Astrocyte of the spinal cord (primary cell): ENCODE measurements around the gene EIF4B.

Experiments used
- DNase-seq: peaks from one replicate; pipeline ENCODE4 v3.0.0; 2011; ENCODE audit warnings: low read depth, low spot score
- H3K4me3 ChIP-seq: 2 replicates; pipeline ENCODE4 v1.5.1; 2011; ENCODE audit warnings: low read depth, mild to moderate bottlenecking, low read length, moderate library complexity
- CTCF ChIP-seq: IDR thresholded peaks from 2 replicates; pipeline ENCODE4 v1.5.1; 2012; ENCODE audit warnings: low read depth, mild to moderate bottlenecking, low read length, inconsistent platforms
- in situ Hi-C: cut with HindIII; loops from 2 replicates; pipeline ENCODE4 v1.10.0; 2017; ENCODE audit warnings: low sequenced_read_pairs

EIF4B gene

GRCh38 chr12:53077030-53077429 lies 70.8 kb downstream of the EIF4B start:
- no peak for TF ChIP-seq CTCF
- in situ Hi-C loops, result no loop called here
- DNase-seq, result no peak
- no peak overlapping the region for H3K4me3 ChIP-seq

GRCh38 chr12:53078425-53079225 lies 72.4 kb downstream of the EIF4B start:
- TF ChIP-seq CTCF, result no peak
- peak overlapping the region; percentile 69 for H3K4me3 ChIP-seq
- in situ Hi-C loops, result no loop called here
- DNase-seq, result no peak

- in situ Hi-C loops, result no loop called here
- peak; percentile 98 for DNase-seq
- TF ChIP-seq CTCF, result no peak
- H3K4me3 ChIP-seq, result peak within 1 kb of the TSS; percentile 69
These were observed 73.2 kb downstream of the EIF4B start, which contains the start of gene SPRYD3 for GRCh38 chr12:53079226-53080117. SPRYD3 (minus strand) TSS chr12:53079390; CDS start chr12:53079333, 57 bp downstream.

GRCh38 chr12:53082637-53083175 lies 76.5 kb downstream of the EIF4B start:
- no peak overlapping the region for H3K4me3 ChIP-seq
- TF ChIP-seq CTCF, result no peak
- in situ Hi-C loops, result no loop called here
- DNase-seq, result no peak

- in situ Hi-C loops, result no loop called here
- H3K4me3 ChIP-seq, result no peak overlapping the region
- no peak for TF ChIP-seq CTCF
- DNase-seq, result no peak
These were observed 80.1 kb downstream of the EIF4B start for GRCh38 chr12:53086361-53086760.

- in situ Hi-C loops, result no loop called here
- DNase-seq, result no peak
- no peak overlapping the region for H3K4me3 ChIP-seq
- no peak for TF ChIP-seq CTCF
These were observed 83.8 kb downstream of the EIF4B start for GRCh38 chr12:53090105-53090504.
